K562 (cell line): Measurements from ENCODE around the gene ANKRD34A. TPM values are rescaled to one million over a fixed set of nuclear protein-coding genes. Genes with fewer than 3 reads are reported as not detected.

Experiments
- FOXA3 ChIP-seq, 2 experiments: fragments of 450-650 bp in 1 of 2; sonication (generic) in 1 of 2; formaldehyde crosslinking; IDR thresholded peaks in 1 of 2; conservative IDR thresholded peaks in 1 of 2; 2 replicates each; pipeline versions ENCODE4 v1.4.0 to v1.8.0; 2020 to 2022; ENCODE audit warnings: mild to moderate bottlenecking in 2 of 2, missing genetic modification reagents in 1 of 2
- HNRNPLL ChIP-seq: fragments of 200-400 bp; formaldehyde crosslinking; IDR thresholded peaks from 2 replicates; pipeline ENCODE4 v1.6.1; 2017; ENCODE audit warnings: low read length, low read depth, mild to moderate bottlenecking; ENCODE audit not compliant: poor library complexity, severe bottlenecking
- KAT2B ChIP-seq: IDR thresholded peaks from one replicate; pipeline ENCODE4 v1.6.1; 2012; ENCODE audit warnings: low read depth, mild to moderate bottlenecking, control low read depth, inconsistent platforms, low read length, moderate library complexity
- KDM5B ChIP-seq: fragments of 200-600 bp; sonication (generic); IDR thresholded peaks from 2 replicates; pipeline ENCODE4 v1.6.1; 2012; ENCODE audit warnings: low read depth, mild to moderate bottlenecking, moderate library complexity, low read length, control low read depth, inconsistent platforms; ENCODE audit not compliant: insufficient replicate concordance
- MAFK ChIP-seq: IDR thresholded peaks from 2 replicates; pipeline ENCODE4 v1.6.1; 2011; ENCODE audit warnings: low read length, improper control_type of control experiment
- RBM34 ChIP-seq: fragments of 200-400 bp; formaldehyde crosslinking; IDR thresholded peaks from 2 replicates; pipeline ENCODE4 v1.6.1; 2018; ENCODE audit warnings: low read length, borderline replicate concordance; ENCODE audit not compliant: insufficient read depth
- SMARCC2 ChIP-seq: fragments of 450-650 bp; IDR thresholded peaks from 2 replicates; pipeline ENCODE4 v1.6.1; 2017; ENCODE audit warnings: antibody characterized with exemption, moderate library complexity, mild to moderate bottlenecking, low read depth
- SNIP1 ChIP-seq: fragments of 450-650 bp; IDR thresholded peaks from 2 replicates; pipeline ENCODE4 v1.7.1; 2017; ENCODE audit warnings: low read depth, mild to moderate bottlenecking
- TGIF2 ChIP-seq: sonication (generic); formaldehyde crosslinking; IDR thresholded peaks from 2 replicates; pipeline ENCODE4 v1.8.1; 2022; ENCODE audit warnings: mild to moderate bottlenecking, missing genetic modification reagents, moderate library complexity
- ZNF431 ChIP-seq: sonication (generic); formaldehyde crosslinking; IDR thresholded peaks from 2 replicates; pipeline ENCODE4 v1.8.0; 2022; ENCODE audit warnings: mild to moderate bottlenecking, missing genetic modification reagents
- ZNF668 ChIP-seq: fragments of 250-450 bp; sonication (Bioruptor Pico); IDR thresholded peaks from 2 replicates; pipeline ENCODE4 v1.8.0; 2022; ENCODE audit warnings: mild to moderate bottlenecking, inconsistent platforms
- polyA plus RNA-seq, 8 experiments: library from polyadenylated mRNA; depleted of rRNA in 4 of 8; stranded (reverse) in 5 of 8; unstranded in 3 of 8; fragments of >200 nt; fragmentation: Nextera tagmentation in 2 of 8; fragmentation: Illumina TruSeq in 1 of 8; extraction: Ambion mirVana in 2 of 8; extraction: Trizol in 1 of 8; gene quantifications; 2 replicates each; pipeline versions ENCODE4 v1.2.1 to v1.2.3, GENCODE V29; 2011 to 2014; ENCODE audit warnings: inconsistent platforms in 1 of 8, missing spikeins in 1 of 8
- total RNA-seq, 7 experiments: library from RNA; depleted of rRNA in 6 of 7; stranded (reverse); fragments of >200 nt in 6 of 7; fragmentation: Illumina TruSeq in 2 of 7; extraction: Trizol in 2 of 7; gene quantifications; 2 replicates each; pipeline versions ENCODE4 v1.2.1 to v1.2.3, GENCODE V29; 2011 to 2021; ENCODE audit warnings: low replicate concordance in 1 of 7
- TF ChIP-seq, protein P1 (sequence below): IDR thresholded peaks from 3 replicates; pipeline ENCODE4 v1.6.1; 2011; ENCODE audit warnings: borderline replicate concordance, mild to moderate bottlenecking, moderate library complexity; ENCODE audit not compliant: insufficient read length; ENCODE audit errors: extremely low read depth
- TF ChIP-seq, protein P2 (sequence below), 2 experiments: IDR thresholded peaks; 2 replicates each; pipeline ENCODE4 v1.6.1; 2011; ENCODE audit warnings: borderline replicate concordance in 1 of 2, control low read depth in 1 of 2, low read depth in 1 of 2, low read length in 1 of 2, mild to moderate bottlenecking in 1 of 2, mixed read lengths in 1 of 2, moderate library complexity in 1 of 2; ENCODE audit not compliant: insufficient read depth in 1 of 2, insufficient read length in 1 of 2, poor library complexity in 1 of 2, severe bottlenecking in 1 of 2; ENCODE audit errors: extremely low read depth in 1 of 2
- TF ChIP-seq, protein P3 (sequence below): fragments of 250-450 bp; sonication (Bioruptor Pico); IDR thresholded peaks from 2 replicates; pipeline ENCODE4 v1.5.0; 2020; ENCODE audit warnings: mild to moderate bottlenecking

ANKRD34A gene
- total and polyA plus RNA-seq, 9 of the 15 experiments (the other 6 are each of a cell fraction or from before 2014, with no cell fraction given): 0.06 to 1.6 (median 0.43) TPM

DNA sequence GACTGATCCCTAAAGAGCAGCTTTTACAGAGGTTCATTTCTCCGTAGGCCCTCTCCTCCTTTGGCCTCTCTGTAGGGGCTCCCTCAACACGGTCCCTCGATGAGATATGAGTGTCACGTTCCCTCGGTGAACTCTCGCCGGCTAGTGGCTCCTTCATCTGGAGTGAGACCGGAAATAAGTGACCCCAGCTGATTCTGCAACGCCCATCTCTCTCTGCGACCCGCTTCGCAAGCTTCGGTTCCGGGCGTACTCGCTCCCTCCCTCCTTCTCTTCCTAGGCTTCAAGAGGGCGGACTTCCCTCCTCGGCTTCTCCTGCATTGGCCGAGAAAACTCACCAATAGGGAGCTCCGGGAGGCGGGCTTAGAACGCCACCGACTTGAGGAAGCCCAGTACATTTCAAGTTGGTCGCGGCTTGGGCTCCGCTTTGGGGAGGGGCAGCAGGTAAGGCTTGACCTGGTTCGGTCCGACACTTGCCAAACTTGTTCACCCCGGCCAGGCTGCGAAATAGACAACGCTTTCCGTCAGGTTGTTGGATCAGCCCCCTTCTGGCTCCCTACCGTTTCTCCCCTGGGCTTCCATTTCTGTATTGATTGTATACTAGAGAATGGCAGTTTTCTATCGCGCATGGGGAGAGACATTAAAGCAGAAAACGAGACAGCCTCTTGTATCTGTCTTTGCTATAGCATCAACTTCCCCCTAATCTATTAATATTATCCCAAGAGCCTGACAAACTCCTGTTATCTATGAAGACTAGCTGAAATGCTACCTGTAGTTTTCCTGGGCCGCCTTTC, at the start of gene ANKRD34A, which contains the start of gene POLR3GL (continued):
- TF ChIP-seq, protein P1, sequence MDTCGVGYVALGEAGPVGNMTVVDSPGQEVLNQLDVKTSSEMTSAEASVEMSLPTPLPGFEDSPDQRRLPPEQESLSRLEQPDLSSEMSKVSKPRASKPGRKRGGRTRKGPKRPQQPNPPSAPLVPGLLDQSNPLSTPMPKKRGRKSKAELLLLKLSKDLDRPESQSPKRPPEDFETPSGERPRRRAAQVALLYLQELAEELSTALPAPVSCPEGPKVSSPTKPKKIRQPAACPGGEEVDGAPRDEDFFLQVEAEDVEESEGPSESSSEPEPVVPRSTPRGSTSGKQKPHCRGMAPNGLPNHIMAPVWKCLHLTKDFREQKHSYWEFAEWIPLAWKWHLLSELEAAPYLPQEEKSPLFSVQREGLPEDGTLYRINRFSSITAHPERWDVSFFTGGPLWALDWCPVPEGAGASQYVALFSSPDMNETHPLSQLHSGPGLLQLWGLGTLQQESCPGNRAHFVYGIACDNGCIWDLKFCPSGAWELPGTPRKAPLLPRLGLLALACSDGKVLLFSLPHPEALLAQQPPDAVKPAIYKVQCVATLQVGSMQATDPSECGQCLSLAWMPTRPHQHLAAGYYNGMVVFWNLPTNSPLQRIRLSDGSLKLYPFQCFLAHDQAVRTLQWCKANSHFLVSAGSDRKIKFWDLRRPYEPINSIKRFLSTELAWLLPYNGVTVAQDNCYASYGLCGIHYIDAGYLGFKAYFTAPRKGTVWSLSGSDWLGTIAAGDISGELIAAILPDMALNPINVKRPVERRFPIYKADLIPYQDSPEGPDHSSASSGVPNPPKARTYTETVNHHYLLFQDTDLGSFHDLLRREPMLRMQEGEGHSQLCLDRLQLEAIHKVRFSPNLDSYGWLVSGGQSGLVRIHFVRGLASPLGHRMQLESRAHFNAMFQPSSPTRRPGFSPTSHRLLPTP: no peak
- TF ChIP-seq ZNF431 (CRISPR knock-in tag) (no peak), ZNF668 (no peak), FOXA3 (CRISPR knock-in tag; conservative IDR thresholded peaks at IDR 0.05 in 1 of 2, IDR thresholded peaks at IDR 0.05 in 1 of 2) (no peak), RBM34 (no peak), KAT2B (no peak), SMARCC2 (peak; percentile 36; the same call in 1 of the 2 replicates), MAFK (no peak), SNIP1 (no peak), HNRNPLL (peak; percentile 67), TGIF2 (CRISPR knock-in tag) (no peak), KDM5B (peak; percentile 96)
- TF ChIP-seq, protein P2, sequence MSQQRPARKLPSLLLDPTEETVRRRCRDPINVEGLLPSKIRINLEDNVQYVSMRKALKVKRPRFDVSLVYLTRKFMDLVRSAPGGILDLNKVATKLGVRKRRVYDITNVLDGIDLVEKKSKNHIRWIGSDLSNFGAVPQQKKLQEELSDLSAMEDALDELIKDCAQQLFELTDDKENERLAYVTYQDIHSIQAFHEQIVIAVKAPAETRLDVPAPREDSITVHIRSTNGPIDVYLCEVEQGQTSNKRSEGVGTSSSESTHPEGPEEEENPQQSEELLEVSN (IDR thresholded peaks at IDR 0.05; ENCODE audit: borderline replicate concordance in 1 of 2, extremely low read depth in 1 of 2, insufficient read depth in 1 of 2, insufficient read length in 1 of 2, low read depth in 1 of 2, low read length in 1 of 2, poor library complexity in 1 of 2, severe bottlenecking in 1 of 2): peak in 1 of 2 experiments; percentile 56
- TF ChIP-seq, protein P3, sequence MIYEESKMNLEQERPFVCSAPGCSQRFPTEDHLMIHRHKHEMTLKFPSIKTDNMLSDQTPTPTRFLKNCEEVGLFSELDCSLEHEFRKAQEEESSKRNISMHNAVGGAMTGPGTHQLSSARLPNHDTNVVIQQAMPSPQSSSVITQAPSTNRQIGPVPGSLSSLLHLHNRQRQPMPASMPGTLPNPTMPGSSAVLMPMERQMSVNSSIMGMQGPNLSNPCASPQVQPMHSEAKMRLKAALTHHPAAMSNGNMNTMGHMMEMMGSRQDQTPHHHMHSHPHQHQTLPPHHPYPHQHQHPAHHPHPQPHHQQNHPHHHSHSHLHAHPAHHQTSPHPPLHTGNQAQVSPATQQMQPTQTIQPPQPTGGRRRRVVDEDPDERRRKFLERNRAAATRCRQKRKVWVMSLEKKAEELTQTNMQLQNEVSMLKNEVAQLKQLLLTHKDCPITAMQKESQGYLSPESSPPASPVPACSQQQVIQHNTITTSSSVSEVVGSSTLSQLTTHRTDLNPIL (CRISPR knock-in tag): no peak
